Activated CD8-positive, alpha-beta T cell treated with anti-CD3 and anti-CD28 coated beads for 36 hours (primary cell): ENCODE measurements around the gene DOCK2. TPM values are rescaled to one million over a fixed set of nuclear protein-coding genes. Genes with fewer than 3 reads are reported as not detected.

ENCODE experiments used
- ATAC-seq: fragments of 200-7000 bp; cut with Tn5 transposase; one replicate; pipeline ENCODE4 v1.10.0; 2021; ENCODE audit warnings: mild to moderate bottlenecking, moderate library complexity
- CTCF ChIA-PET: fragments of 350-600 bp; sonication (Branson Sonifier 250); formaldehyde crosslinking; loops from one replicate; lab custom pipeline; 2021; ENCODE audit warnings: antibody characterized with exemption; lab: Charles Lee
- POLR2A ChIA-PET: fragments of 350-600 bp; sonication (Branson Sonifier 250); formaldehyde crosslinking; loops from one replicate; lab custom pipeline; 2021; ENCODE audit warnings: antibody characterized with exemption; lab: Charles Lee
- DNase-seq: peaks from one replicate; pipeline ENCODE4 v3.0.0-alpha.2; 2020
- H3K27ac Mint-ChIP-seq: one replicate; pipeline ENCODE4 v1.8.0; 2021; ENCODE audit warnings: mild to moderate bottlenecking, mixed read lengths
- H3K27me3 Mint-ChIP-seq: one replicate; pipeline ENCODE4 v1.8.0; 2021; ENCODE audit warnings: mixed read lengths
- H3K36me3 Mint-ChIP-seq: one replicate; pipeline ENCODE4 v1.8.0; 2021; ENCODE audit warnings: low read depth, mixed read lengths
- H3K4me1 Mint-ChIP-seq: one replicate; pipeline ENCODE4 v1.8.0; 2021; ENCODE audit warnings: low read depth, mixed read lengths
- H3K4me3 Mint-ChIP-seq: one replicate; pipeline ENCODE4 v1.8.0; 2021; ENCODE audit warnings: mild to moderate bottlenecking, moderate library complexity, mixed read lengths
- H3K9me3 Mint-ChIP-seq: one replicate; pipeline ENCODE4 v1.8.0; 2021; ENCODE audit warnings: mixed read lengths
- intact Hi-C: fragments of 100-400 bp; cut with micrococcal nuclease; formaldehyde crosslinking; loops from one replicate; pipeline ENCODE4 v1.10.0; 2022
- total RNA-seq, 2 experiments: library from RNA; stranded (reverse); gene quantifications; one replicate each; pipeline ENCODE4 v1.2.3, GENCODE V29; 2021
- TF ChIP-seq, protein P1 (sequence below): fragments of 200-600 bp; IDR thresholded peaks from one replicate; pipeline ENCODE4 v1.8.0; 2022; ENCODE audit warnings: antibody characterized with exemption, mild to moderate bottlenecking

The DOCK2 gene
- total RNA-seq, 2 experiments from 2014 or later = 180 to 181 TPM

DNA sequence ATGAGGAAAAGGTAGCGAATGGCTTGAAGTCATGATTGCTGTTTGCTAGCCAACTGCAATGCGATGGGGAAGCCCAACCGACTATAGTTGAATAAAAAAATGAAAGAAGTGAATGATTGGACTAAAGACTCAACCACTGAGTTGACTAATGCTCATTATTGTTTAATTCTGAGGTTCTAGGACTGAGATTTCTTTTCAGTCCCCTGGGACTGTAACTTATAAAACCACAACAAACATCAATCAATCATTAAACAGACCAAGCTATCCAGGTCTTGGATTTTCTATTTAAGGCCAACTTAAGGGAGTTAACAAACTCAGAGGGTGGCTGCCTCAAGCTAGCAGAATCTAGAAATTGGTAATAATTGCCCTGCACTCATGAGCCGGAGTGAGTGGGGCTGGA lies 154.2 kb downstream of the DOCK2 start:
- intact Hi-C loops = no loop called here
- ChIA-PET POLR2A (interaction anchor here (0.8 kb wide), 1 partner anchor 14 kb away, joined by 3 read pairs; no protein-coding TSS in a partner anchor), CTCF (no interaction called here)
- Mint-ChIP-seq H3K36me3 (peaks cover 35% of the 10 kb centered on the region), H3K9me3 (no peaks in the 10 kb centered on the region), H3K27me3 (no peaks in the 10 kb centered on the region), H3K27ac (no peak overlapping the region), H3K4me3 (no peak overlapping the region), H3K4me1 (peaks cover 13% of the 10 kb centered on the region)
- DNase-seq (no peak), ATAC-seq (no peak)
- TF ChIP-seq, protein P1, sequence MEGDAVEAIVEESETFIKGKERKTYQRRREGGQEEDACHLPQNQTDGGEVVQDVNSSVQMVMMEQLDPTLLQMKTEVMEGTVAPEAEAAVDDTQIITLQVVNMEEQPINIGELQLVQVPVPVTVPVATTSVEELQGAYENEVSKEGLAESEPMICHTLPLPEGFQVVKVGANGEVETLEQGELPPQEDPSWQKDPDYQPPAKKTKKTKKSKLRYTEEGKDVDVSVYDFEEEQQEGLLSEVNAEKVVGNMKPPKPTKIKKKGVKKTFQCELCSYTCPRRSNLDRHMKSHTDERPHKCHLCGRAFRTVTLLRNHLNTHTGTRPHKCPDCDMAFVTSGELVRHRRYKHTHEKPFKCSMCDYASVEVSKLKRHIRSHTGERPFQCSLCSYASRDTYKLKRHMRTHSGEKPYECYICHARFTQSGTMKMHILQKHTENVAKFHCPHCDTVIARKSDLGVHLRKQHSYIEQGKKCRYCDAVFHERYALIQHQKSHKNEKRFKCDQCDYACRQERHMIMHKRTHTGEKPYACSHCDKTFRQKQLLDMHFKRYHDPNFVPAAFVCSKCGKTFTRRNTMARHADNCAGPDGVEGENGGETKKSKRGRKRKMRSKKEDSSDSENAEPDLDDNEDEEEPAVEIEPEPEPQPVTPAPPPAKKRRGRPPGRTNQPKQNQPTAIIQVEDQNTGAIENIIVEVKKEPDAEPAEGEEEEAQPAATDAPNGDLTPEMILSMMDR = no peak

DNA sequence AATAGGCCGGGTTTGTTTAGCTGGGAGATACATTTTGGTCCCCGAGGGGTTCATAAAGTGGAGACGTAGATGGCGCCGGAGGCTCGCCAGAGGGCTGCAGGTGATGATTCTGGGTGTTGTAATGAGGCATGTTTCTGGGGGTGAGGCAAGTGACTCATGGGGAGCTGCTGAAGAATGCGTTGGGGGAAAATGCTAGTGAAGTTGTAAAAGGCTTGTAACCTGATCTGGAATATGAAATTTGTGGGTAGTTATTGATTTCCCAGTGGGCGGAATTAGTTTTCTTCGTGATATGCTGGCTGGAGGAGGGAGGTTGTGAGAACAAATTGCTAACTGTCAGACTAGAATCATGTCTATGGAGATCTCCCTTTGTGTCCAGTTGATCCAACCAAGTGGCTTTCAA lies 158.3 kb downstream of the DOCK2 start:
- ChIA-PET CTCF (no interaction called here), POLR2A (interaction anchor here (0.5 to 1.3 kb wide), 3 partner anchors 9 to 382 kb away, joined by 3 to 5 read pairs (median 4); no protein-coding TSS in a partner anchor)
- peaks cover 50% of the 10 kb centered on the region for H3K36me3 Mint-ChIP-seq
- no peak overlapping the region for H3K4me3 Mint-ChIP-seq
- ATAC-seq (no peak), DNase-seq (peak; percentile 9)
- H3K27me3 Mint-ChIP-seq = no peaks in the 10 kb centered on the region
- no peaks in the 10 kb centered on the region for H3K9me3 Mint-ChIP-seq
- H3K4me1 Mint-ChIP-seq = peaks cover 23% of the 10 kb centered on the region
- TF ChIP-seq, protein P1 = no peak
- H3K27ac Mint-ChIP-seq = no peak overlapping the region
- intact Hi-C loops = no loop called here

DNA sequence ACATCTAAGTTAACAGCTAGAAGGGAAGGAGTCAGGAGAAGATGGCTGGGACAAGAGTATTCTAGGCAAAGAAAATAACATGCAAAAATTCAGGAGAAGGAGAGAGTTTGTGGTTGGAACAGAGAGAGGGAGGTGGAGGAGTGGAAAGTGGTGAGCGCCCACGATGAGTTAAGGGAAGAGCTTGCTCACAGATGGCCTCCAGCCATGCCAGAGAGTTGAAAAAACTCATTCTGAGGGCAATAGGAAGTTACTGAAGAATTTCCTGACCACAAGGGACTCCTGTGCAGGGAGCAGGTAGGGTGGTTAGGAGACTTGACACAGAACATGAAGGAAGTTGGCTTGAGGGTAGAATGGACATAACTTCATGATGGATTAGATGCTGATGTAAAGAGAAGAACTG lies 159.7 kb downstream of the DOCK2 start:
- POLR2A ChIA-PET = interaction anchor here (1.3 kb wide), 1 partner anchor 8 kb away, joined by 5 read pairs; no protein-coding TSS in a partner anchor
- CTCF ChIA-PET = no interaction called here
- no peak for ATAC-seq
- Mint-ChIP-seq H3K9me3 (no peaks in the 10 kb centered on the region), H3K4me3 (no peak overlapping the region), H3K27ac (peak overlapping the region; percentile 33), H3K36me3 (peaks cover 57% of the 10 kb centered on the region), H3K27me3 (no peaks in the 10 kb centered on the region), H3K4me1 (peaks cover 32% of the 10 kb centered on the region)
- intact Hi-C loops = no loop called here
- DNase-seq = no peak
- TF ChIP-seq, protein P1 = no peak

DNA sequence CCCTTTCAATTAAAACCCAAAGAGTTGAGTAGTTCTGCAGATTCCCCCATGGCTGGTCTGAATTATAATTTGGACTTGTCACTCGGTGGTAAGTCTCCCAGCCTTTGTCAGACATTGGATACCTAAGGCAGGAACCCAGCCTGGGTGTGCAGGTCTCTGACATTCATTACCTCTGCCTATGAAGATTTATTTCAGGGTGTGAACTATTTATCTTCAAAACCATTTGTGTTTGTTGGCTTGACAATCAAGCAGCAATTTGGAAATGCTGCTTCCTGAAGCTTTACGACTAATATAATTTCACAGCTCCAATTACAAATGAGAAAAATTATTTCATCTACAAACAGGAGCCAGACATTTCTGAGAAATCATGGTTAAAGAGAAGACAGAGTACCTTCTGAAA lies 160.5 kb downstream of the DOCK2 start:
- Mint-ChIP-seq H3K36me3 (peaks cover 63% of the 10 kb centered on the region), H3K27me3 (no peaks in the 10 kb centered on the region), H3K4me1 (peaks cover 33% of the 10 kb centered on the region), H3K9me3 (no peaks in the 10 kb centered on the region), H3K27ac (no peak overlapping the region), H3K4me3 (no peak overlapping the region)
- intact Hi-C loops = no loop called here
- ATAC-seq (no peak), DNase-seq (no peak)
- ChIA-PET POLR2A (no interaction called here), CTCF (no interaction called here)
- TF ChIP-seq, protein P1 = no peak

DNA sequence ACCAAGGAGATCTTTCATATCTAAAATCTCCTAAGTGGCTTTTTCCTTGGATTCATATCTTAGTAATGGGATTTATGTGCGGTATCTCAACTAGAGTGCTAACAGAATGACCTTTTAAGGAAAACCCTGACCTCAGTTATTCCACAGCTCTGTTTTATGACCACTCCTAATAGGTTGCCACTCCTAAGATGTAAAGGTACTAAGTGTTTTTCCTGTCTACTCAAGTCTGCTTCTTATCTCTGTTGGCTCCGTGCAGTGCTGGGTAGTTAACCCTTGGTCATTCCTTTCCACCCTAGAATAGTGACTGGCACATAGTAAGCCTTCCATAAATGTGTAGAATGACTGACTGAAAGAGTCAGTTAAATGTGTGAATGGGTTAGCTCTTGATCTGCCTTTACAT lies 161.4 kb downstream of the DOCK2 start:
- Mint-ChIP-seq H3K9me3 (no peaks in the 10 kb centered on the region), H3K27ac (no peak overlapping the region), H3K4me1 (peaks cover 38% of the 10 kb centered on the region), H3K27me3 (no peaks in the 10 kb centered on the region), H3K36me3 (peaks cover 68% of the 10 kb centered on the region), H3K4me3 (no peak overlapping the region)
- ChIA-PET POLR2A (no interaction called here), CTCF (no interaction called here)
- TF ChIP-seq, protein P1 = no peak
- intact Hi-C loops = no loop called here
- no peak for ATAC-seq
- no peak for DNase-seq
